GM23338 (cell line): ENCODE measurements around the gene UBE2V1. TPM values are rescaled to one million over a fixed set of nuclear protein-coding genes. Genes with fewer than 3 reads are reported as not detected.

Experiments
- ATAC-seq: fragments of 200-7000 bp; cut with Tn5 transposase; 3 replicates; pipeline ENCODE4 v1.9.1; 2020
- DNase-seq: peaks from one replicate; pipeline ENCODE4 v3.0.0-alpha.2; 2015; ENCODE audit warnings: low spot score
- H2AFZ ChIP-seq: fragments of 200-600 bp; sonication (generic); 2 replicates; pipeline ENCODE4 v1.8.0; 2016; ENCODE audit warnings: antibody characterized with exemption, mild to moderate bottlenecking, moderate library complexity
- H3F3A ChIP-seq: fragments of 200-600 bp; sonication (generic); replicated peaks from 2 replicates; pipeline ENCODE4 v1.8.0; 2017; ENCODE audit warnings: antibody characterized with exemption, mixed run types, low read depth
- H3K27ac ChIP-seq: fragments of 200-600 bp; sonication (generic); 2 replicates; pipeline ENCODE4 v1.6.1; 2016; ENCODE audit warnings: low read depth
- H3K27me3 ChIP-seq: fragments of 200-600 bp; sonication (generic); 2 replicates; pipeline ENCODE4 v1.8.0; 2016; ENCODE audit warnings: mild to moderate bottlenecking, mixed run types, moderate library complexity; ENCODE audit not compliant: insufficient read depth
- H3K36me3 ChIP-seq: fragments of 200-600 bp; sonication (generic); 2 replicates; pipeline ENCODE4 v1.8.0; 2016; ENCODE audit warnings: mild to moderate bottlenecking; ENCODE audit not compliant: insufficient read depth
- H3K4me1 ChIP-seq: fragments of 200-600 bp; sonication (generic); 2 replicates; pipeline ENCODE4 v1.8.0; 2016; ENCODE audit warnings: mild to moderate bottlenecking, moderate library complexity; ENCODE audit not compliant: insufficient read depth
- H3K4me2 ChIP-seq: fragments of 200-600 bp; sonication (generic); 2 replicates; pipeline ENCODE4 v1.7.1; 2017; ENCODE audit warnings: mixed run types
- H3K4me3 ChIP-seq: fragments of 200-600 bp; sonication (generic); 2 replicates; pipeline ENCODE4 v1.6.1; 2016; ENCODE audit warnings: mixed run types
- H3K79me2 ChIP-seq: fragments of 200-600 bp; sonication (generic); replicated peaks from 2 replicates; pipeline ENCODE4 v1.8.0; 2017; ENCODE audit warnings: mild to moderate bottlenecking; ENCODE audit not compliant: insufficient read depth
- H3K9me2 ChIP-seq: fragments of 200-600 bp; sonication (generic); 2 replicates; pipeline ENCODE4 v1.8.0; 2017; ENCODE audit not compliant: insufficient read depth
- H4K20me1 ChIP-seq: fragments of 200-600 bp; sonication (generic); replicated peaks from 2 replicates; pipeline ENCODE4 v1.8.0; 2017; ENCODE audit warnings: mild to moderate bottlenecking; ENCODE audit not compliant: insufficient read depth
- H3K27ac Mint-ChIP-seq: 2 replicates; pipeline ENCODE4 v1.8.0; 2020; ENCODE audit warnings: inconsistent platforms, mild to moderate bottlenecking, moderate library complexity, mixed read lengths
- H3K27me3 Mint-ChIP-seq: 3 replicates; pipeline ENCODE4 v1.8.0; 2022; ENCODE audit warnings: low read depth, mild to moderate bottlenecking, moderate library complexity, mixed read lengths, inconsistent platforms; ENCODE audit not compliant: insufficient read depth, poor library complexity
- H3K36me3 Mint-ChIP-seq: 3 replicates; pipeline ENCODE4 v1.8.0; 2021; ENCODE audit warnings: low read depth, mild to moderate bottlenecking, inconsistent platforms, moderate library complexity, mixed read lengths
- H3K4me1 Mint-ChIP-seq: 3 replicates; pipeline ENCODE4 v1.8.0; 2020; ENCODE audit warnings: mild to moderate bottlenecking, inconsistent platforms, mixed read lengths
- H3K4me3 Mint-ChIP-seq: 3 replicates; pipeline ENCODE4 v1.8.0; 2021; ENCODE audit warnings: moderate library complexity, mild to moderate bottlenecking, inconsistent platforms, mixed read lengths
- H3K9me3 Mint-ChIP-seq: 3 replicates; pipeline ENCODE4 v1.8.0; 2020; ENCODE audit warnings: moderate library complexity, mild to moderate bottlenecking, inconsistent platforms, mixed read lengths
- CREB1 ChIP-seq: fragments of 250-450 bp; sonication (Bioruptor Pico); IDR thresholded peaks from 2 replicates; pipeline ENCODE4 v1.5.0; 2020; ENCODE audit warnings: low read depth, mild to moderate bottlenecking, moderate library complexity
- ETS1 ChIP-seq: IDR thresholded peaks from 2 replicates; pipeline ENCODE4 v1.6.1; 2016; ENCODE audit warnings: antibody characterized with exemption
- JUNB ChIP-seq: IDR thresholded peaks from one replicate; pipeline ENCODE4 v1.6.1; 2016; ENCODE audit warnings: antibody characterized with exemption; ENCODE audit not compliant: unreplicated experiment
- POLR2AphosphoS5 ChIP-seq: IDR thresholded peaks from 2 replicates; pipeline ENCODE4 v1.6.1; 2016; ENCODE audit warnings: antibody characterized with exemption, low read depth
- STAT1 ChIP-seq: IDR thresholded peaks from one replicate; pipeline ENCODE4 v1.6.1; 2016; ENCODE audit warnings: antibody characterized with exemption; ENCODE audit not compliant: unreplicated experiment
- ZNF331 ChIP-seq: fragments of 250-450 bp; sonication (Bioruptor Pico); IDR thresholded peaks from 2 replicates; pipeline ENCODE4 v1.5.0; 2020; ENCODE audit warnings: low read depth, mild to moderate bottlenecking, moderate library complexity
- ZNF462 ChIP-seq: fragments of 250-450 bp; sonication (Bioruptor Pico); IDR thresholded peaks from 2 replicates; pipeline ENCODE4 v1.5.0; 2020; ENCODE audit warnings: mild to moderate bottlenecking, moderate library complexity
- polyA plus RNA-seq: library from polyadenylated mRNA; unstranded; fragments of >200 nt; fragmentation: Nextera tagmentation; extraction: Ambion mirVana; gene quantifications from 2 replicates; pipeline ENCODE4 v1.2.1, GENCODE V29; 2016
- total RNA-seq: library from RNA; depleted of rRNA; stranded (reverse); fragments of >200 nt; shearing (Covaris generic); gene quantifications from 2 replicates; pipeline ENCODE4 v1.2.3, GENCODE V29; 2014

UBE2V1 gene
- total and polyA plus RNA-seq, 2 experiments from 2014 or later, result 105 to 302 TPM

DNA sequence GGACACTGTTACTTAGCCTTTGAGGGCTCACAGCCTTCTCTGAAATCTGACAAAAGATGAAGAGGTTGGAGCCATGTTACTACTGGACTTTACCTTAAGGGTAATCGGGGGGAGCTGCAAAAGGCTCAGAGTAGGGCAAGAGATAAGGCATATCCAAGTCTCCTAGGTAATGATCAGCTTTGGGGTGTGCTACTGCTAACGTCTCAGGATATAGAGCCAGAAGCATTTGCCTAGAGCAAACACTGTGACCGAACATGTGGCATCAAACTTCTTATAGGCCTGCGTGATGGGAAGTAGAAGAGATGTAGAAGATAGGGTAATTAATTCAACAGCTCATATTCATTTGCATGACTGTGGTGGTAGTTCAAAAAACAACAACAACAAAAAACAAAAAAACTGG, 11.1 kb downstream of the UBE2V1 start (continued):
- TF ChIP-seq ZNF462 (CRISPR knock-in tag), result no peak
- TF ChIP-seq ETS1, result no peak
- TF ChIP-seq POLR2AphosphoS5, result no peak
- no peak for TF ChIP-seq CREB1 (CRISPR knock-in tag)
- TF ChIP-seq STAT1, result no peak
- TF ChIP-seq ZNF331 (CRISPR knock-in tag), result no peak

- peaks cover 77% of the 10 kb centered on the region for H4K20me1 ChIP-seq
- H3K27me3 ChIP-seq, result no peaks in the 10 kb centered on the region
- no peak overlapping the region; the same call in 1 of the 2 replicates for H3K27ac ChIP-seq
- no peak for DNase-seq
- H3K4me3 Mint-ChIP-seq, result no peak overlapping the region
- H2AFZ ChIP-seq, result no peak overlapping the region
- peaks cover 38% of the 10 kb centered on the region for H3K4me1 Mint-ChIP-seq
- H3K27me3 Mint-ChIP-seq, result peaks cover 2% of the 10 kb centered on the region
- H3K36me3 ChIP-seq, result peaks cover under 1% of the 10 kb centered on the region; the same call in 1 of the 2 replicates
- peaks cover 9% of the 10 kb centered on the region; the same call in 2 of the 3 replicates for H3K36me3 Mint-ChIP-seq
- H3K4me1 ChIP-seq, result peaks cover 35% of the 10 kb centered on the region
- no peak for ATAC-seq
- no peak overlapping the region for H3K4me2 ChIP-seq
- H3K9me2 ChIP-seq, result no peaks in the 10 kb centered on the region
- no peak overlapping the region for H3K4me3 ChIP-seq
- no peaks in the 10 kb centered on the region; the same call in 2 of the 3 replicates for H3K9me3 Mint-ChIP-seq
- peaks cover 4% of the 10 kb centered on the region; the same call in 1 of the 2 replicates for H3F3A ChIP-seq
- H3K79me2 ChIP-seq, result peaks cover 100% of the 10 kb centered on the region
- no peak overlapping the region for H3K27ac Mint-ChIP-seq
- no peak for TF ChIP-seq ETS1
- no peak for TF ChIP-seq ZNF462 (CRISPR knock-in tag)
- TF ChIP-seq JUNB, result no peak
- TF ChIP-seq POLR2AphosphoS5, result no peak
These were observed 11.7 kb downstream of the UBE2V1 start for GRCh38 chr20:50101281-50101680.
